H1 (cell line): ENCODE data around the gene MORC2. TPM values are rescaled to one million over a fixed set of nuclear protein-coding genes. Genes with fewer than 3 reads are reported as not detected.

Experiments used
- SP4 ChIP-seq: IDR thresholded peaks from 2 replicates; pipeline ENCODE4 v1.6.1; 2012; ENCODE audit warnings: low read length, inconsistent platforms
- polyA plus RNA-seq, 7 experiments: library from polyadenylated mRNA; depleted of rRNA in 3 of 7; stranded (reverse) in 5 of 7; unstranded in 2 of 7; fragments of >200 nt in 5 of 7; fragments of 200-250 nt in 2 of 7; gene quantifications; 1 replicate in 5 of 7; 2 replicates in 1 of 7; 4 replicates in 1 of 7; pipeline versions ENCODE4 v1.2.1 to v1.2.3, GENCODE V29; 2011 to 2013; ENCODE audit warnings: missing spikeins in 2 of 7, mixed read lengths in 2 of 7
- total RNA-seq: library from RNA; stranded (reverse); fragmentation: NEBNext Ultra II Directional; extraction: Animal tissue kit (Norgen Biotek cat#: 25700); gene quantifications from 2 replicates; pipeline ENCODE4 v1.2.1, GENCODE V29; 2021

MORC2 gene
- total and polyA plus RNA-seq, 2 of the 8 experiments (the other 6 are each of a cell fraction or from before 2014, with no cell fraction given) = 15.4 to 68.0 TPM

GRCh38 chr22:30931541-30932300 is 36.9 kb downstream of the MORC2 start (continued):
- no peak for TF ChIP-seq SP4
